Measurements from ENCODE around the gene PSMB11.

PSMB11 gene

DNA sequence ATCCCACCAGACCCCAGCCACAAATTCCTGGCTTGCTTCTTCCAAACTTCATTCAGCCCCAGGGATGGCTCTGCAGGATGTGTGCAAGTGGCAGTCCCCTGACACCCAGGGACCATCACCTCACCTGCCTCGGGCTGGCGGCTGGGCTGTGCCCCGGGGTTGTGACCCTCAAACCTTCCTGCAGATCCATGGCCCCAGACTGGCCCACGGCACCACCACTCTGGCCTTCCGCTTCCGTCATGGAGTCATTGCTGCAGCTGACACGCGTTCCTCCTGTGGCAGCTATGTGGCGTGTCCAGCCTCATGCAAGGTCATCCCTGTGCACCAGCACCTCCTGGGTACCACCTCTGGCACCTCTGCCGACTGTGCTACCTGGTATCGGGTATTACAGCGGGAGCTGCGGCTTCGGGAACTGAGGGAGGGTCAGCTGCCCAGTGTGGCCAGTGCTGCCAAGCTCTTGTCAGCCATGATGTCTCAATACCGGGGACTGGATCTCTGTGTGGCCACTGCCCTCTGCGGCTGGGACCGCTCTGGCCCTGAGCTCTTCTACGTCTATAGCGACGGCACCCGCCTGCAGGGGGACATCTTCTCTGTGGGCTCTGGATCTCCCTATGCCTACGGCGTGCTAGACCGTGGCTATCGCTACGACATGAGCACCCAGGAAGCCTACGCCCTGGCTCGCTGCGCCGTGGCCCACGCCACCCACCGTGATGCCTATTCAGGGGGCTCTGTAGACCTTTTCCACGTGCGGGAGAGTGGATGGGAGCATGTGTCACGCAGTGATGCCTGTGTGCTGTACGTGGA is at the start of gene PSMB11:
PSMB11 (plus strand) TSS at position 51 of the 804 bp plus-strand sequence; CDS start at position 65, 14 bp downstream.
- no peak within 1 kb of the TSS for H3K4me3 ChIP-seq (ENCODE audit: severe bottlenecking)
- H3K36me3 ChIP-seq (ENCODE audit: low read depth): no peaks in the 10 kb centered on the region
- no peaks in the 10 kb centered on the region for H3K4me1 ChIP-seq (ENCODE audit: insufficient read depth, poor library complexity, severe bottlenecking)
- ATAC-seq (ENCODE audit: low read depth) (no peak), DNase-seq (ENCODE audit: low spot score) (no peak)
- H3K27me3 ChIP-seq (ENCODE audit: insufficient read depth, poor library complexity, severe bottlenecking): no peaks in the 10 kb centered on the region
- no peak for TF ChIP-seq CTCF (IDR thresholded peaks at IDR 0.05; ENCODE audit: poor library complexity, severe bottlenecking)
- no peak within 1 kb of the TSS for H3K27ac ChIP-seq (ENCODE audit: poor library complexity, severe bottlenecking)
- H3K9me3 ChIP-seq (ENCODE audit: severe bottlenecking): no peaks in the 10 kb centered on the region

DNA sequence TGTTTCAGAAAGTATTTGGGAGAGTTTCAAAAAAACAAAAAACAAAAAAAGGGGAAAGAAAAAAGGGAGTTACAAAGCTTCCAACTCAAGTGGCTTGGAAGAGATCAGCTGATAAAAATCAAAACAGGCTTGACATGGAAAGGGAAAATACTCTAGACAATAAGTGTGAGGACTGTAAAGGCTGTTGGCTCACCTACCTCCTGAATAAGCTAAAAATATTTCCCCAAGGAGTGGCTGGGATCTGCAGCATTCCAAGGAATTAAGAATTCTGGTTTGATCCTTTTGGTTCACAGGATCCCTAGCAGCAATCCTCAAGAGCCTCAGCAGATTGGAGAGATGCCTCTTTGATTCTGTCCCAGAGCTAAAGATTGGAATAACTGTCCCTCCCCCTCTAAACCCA is 48.5 kb upstream of the PSMB11 start:
- TF ChIP-seq CTCF (IDR thresholded peaks at IDR 0.05; ENCODE audit: poor library complexity, severe bottlenecking): no peak
- no peak overlapping the region for H3K4me3 ChIP-seq (ENCODE audit: severe bottlenecking)
- no peak overlapping the region for H3K27ac ChIP-seq (ENCODE audit: poor library complexity, severe bottlenecking)
- H3K9me3 ChIP-seq (ENCODE audit: severe bottlenecking): no peaks in the 10 kb centered on the region
- peaks cover 32% of the 10 kb centered on the region; the same call in 1 of the 2 replicates for H3K36me3 ChIP-seq (ENCODE audit: low read depth)
- no peak for DNase-seq (ENCODE audit: low spot score)
- no peaks in the 10 kb centered on the region for H3K27me3 ChIP-seq (ENCODE audit: insufficient read depth, poor library complexity, severe bottlenecking)
- H3K4me1 ChIP-seq (ENCODE audit: insufficient read depth, poor library complexity, severe bottlenecking): peaks cover 5% of the 10 kb centered on the region
- ATAC-seq (ENCODE audit: low read depth): no peak

GRCh38 chr14:22994762-22995275 is 47.2 kb upstream of the PSMB11 start:
- no peak for DNase-seq (ENCODE audit: low spot score)

GRCh38 chr14:22995889-22996625 is 46.0 kb upstream of the PSMB11 start:
- Histone ChIP-seq H3K9me3 (ENCODE audit: severe bottlenecking) (no peaks in the 10 kb centered on the region), H3K27me3 (ENCODE audit: insufficient read depth, poor library complexity, severe bottlenecking) (no peaks in the 10 kb centered on the region), H3K36me3 (ENCODE audit: low read depth) (peaks cover 22% of the 10 kb centered on the region; the same call in 1 of the 2 replicates), H3K4me1 (ENCODE audit: insufficient read depth, poor library complexity, severe bottlenecking) (peaks cover 5% of the 10 kb centered on the region), H3K4me3 (ENCODE audit: severe bottlenecking) (no peak overlapping the region), H3K27ac (ENCODE audit: poor library complexity, severe bottlenecking) (no peak overlapping the region)
- TF ChIP-seq CTCF (IDR thresholded peaks at IDR 0.05; ENCODE audit: poor library complexity, severe bottlenecking): no peak
- DNase-seq (ENCODE audit: low spot score) (no peak), ATAC-seq (ENCODE audit: low read depth) (no peak)

More at GRCh38 chr14:22994762-22995275, 47.2 kb upstream of the PSMB11 start:
- H3K4me1 ChIP-seq (ENCODE audit: insufficient read depth, poor library complexity, severe bottlenecking): peaks cover 5% of the 10 kb centered on the region
- ATAC-seq (ENCODE audit: low read depth): peak; percentile 80
- no peaks in the 10 kb centered on the region for H3K27me3 ChIP-seq (ENCODE audit: insufficient read depth, poor library complexity, severe bottlenecking)
- H3K27ac ChIP-seq (ENCODE audit: poor library complexity, severe bottlenecking): peak overlapping the region; percentile 29
- H3K4me3 ChIP-seq (ENCODE audit: severe bottlenecking): no peak overlapping the region
- peak; percentile 92 for TF ChIP-seq CTCF (IDR thresholded peaks at IDR 0.05; ENCODE audit: poor library complexity, severe bottlenecking)
- H3K9me3 ChIP-seq (ENCODE audit: severe bottlenecking): no peaks in the 10 kb centered on the region
- peaks cover 25% of the 10 kb centered on the region; the same call in 1 of the 2 replicates for H3K36me3 ChIP-seq (ENCODE audit: low read depth)

Data from RWPE2 (cell line).